ENCODE results near the gene CMTM2.
A peak's percentile ranks its signal among the peaks of the same experiment; 100 is the strongest.
"Not testable (repeated sequence)": the region's sequence is repeated elsewhere in the genome, so short reads cannot be mapped to it uniquely, and the experiment has no call there.

The CMTM2 gene

DNA sequence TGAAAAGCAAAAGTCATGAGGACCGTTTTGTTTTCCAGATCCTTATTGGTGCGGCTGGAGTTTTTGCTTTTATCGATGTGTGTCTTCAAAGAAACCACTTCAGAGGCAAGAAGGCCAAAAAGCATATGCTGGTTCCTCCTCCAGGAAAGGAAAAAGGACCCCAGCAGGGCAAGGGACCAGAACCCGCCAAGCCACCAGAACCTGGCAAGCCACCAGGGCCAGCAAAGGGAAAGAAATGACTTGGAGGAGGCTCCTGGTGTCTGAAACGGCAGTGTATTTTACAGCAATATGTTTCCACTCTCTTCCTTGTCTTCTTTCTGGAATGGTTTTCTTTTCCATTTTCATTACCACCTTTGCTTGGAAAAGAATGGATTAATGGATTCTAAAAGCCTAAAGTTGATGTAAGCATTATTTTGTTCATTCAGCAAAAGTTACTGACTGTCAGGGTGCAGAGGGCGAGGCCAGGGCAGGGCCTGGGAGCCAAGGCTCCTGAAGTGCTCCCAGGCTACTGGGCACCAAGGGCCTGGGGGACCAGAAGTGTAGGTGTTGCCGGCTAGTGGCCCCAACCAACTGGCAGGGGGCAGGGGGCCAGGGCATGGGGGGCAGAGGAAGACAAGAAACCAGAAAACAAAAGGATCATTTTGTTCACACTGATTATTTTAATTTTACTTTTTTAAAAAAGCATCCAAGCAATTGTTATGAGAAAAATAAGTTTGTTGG, 8.8 kb downstream of the CMTM2 start:
- no peak overlapping the region for H3K27ac ChIP-seq
- TF ChIP-seq CTCF (conservative IDR thresholded peaks at IDR 0.05) = no peak

DNA sequence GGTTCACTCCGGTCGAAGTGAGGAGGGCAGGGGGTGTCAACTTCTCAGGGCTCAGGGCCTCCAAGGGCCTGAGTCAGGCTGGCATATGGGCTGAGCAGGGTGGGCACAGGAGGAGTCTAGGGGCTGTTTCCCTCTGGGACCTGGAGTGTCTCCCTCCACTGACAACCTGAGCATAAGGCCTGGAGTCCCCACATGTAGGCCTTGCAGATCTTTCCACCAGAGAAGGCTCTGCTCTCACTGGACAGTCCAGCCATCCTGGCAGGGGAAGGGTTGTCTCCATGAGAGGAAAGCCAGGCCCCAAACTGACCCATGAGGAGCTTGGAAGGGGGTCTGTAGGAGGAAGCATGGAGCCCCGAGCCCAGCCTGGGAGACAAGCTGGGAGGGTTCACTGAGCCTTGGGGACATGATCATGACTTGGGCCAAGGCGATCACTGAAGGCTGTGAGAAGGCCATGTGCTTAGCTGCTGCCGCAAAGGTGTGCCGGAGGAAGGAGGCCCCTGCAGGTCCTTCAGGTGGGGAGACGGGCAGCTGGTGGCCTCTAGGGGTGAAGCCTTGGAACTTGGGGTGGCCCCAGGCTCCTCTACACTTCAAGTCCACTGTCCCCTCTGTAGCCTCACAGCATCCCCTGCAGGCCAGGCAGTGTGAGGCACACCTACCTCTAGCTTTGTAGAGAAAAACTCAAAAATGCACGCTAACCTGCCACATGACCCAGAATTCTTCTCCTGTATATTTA, 9.9 kb downstream of the CMTM2 start:
- H3K27ac ChIP-seq = no peak overlapping the region
- TF ChIP-seq CTCF (conservative IDR thresholded peaks at IDR 0.05) = peak; percentile 23; the same call in 1 of the 2 replicates

DNA sequence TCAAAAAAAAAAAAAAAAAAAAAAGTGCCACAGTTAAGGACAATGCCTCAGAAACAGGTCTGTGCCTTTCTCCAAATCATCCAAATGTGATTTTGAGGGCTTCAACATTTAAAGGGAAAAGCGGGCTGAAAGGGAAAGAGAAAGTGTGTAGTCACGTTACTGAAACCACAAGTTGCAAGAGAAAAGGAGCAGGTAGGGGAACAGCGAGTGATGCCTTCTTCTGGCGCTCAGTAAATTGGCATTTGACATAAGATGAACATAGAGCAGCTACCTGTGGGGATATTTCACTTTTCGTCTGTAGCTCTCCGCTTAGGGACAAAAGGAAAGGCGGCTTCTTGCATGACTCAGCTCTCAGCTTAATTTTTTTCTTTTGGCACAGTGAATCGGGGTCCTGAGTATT, 11.1 kb downstream of the CMTM2 start:
- H3K27ac ChIP-seq = no peak overlapping the region
- TF ChIP-seq CTCF (conservative IDR thresholded peaks at IDR 0.05) = no peak

- no peak for TF ChIP-seq CTCF (conservative IDR thresholded peaks at IDR 0.05)
- no peak overlapping the region for H3K27ac ChIP-seq
Observed at GRCh38 chr16:66591018-66591417, 11.8 kb downstream of the CMTM2 start.

DNA sequence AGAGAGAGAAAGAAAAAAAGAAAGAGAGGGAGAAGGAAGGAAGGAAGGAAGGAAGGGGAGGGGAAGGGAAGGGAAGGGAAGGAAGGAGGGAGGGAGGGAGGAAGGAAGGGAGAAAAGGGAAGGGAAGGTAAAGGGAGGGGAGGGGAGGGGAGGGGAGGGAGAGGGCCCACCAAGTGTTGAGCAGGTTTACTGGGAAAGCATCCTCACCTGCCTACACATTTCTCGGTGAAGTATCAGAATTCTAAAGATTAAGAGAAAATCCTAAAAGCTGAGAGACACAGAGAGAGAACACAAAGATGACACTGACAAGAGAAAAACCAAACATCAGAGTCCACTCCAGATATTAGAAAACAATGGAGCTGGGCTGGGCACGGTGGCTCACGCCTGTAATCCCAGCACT, 13.0 kb downstream of the CMTM2 start:
- no peak for TF ChIP-seq CTCF (conservative IDR thresholded peaks at IDR 0.05)
- no peak overlapping the region for H3K27ac ChIP-seq

DNA sequence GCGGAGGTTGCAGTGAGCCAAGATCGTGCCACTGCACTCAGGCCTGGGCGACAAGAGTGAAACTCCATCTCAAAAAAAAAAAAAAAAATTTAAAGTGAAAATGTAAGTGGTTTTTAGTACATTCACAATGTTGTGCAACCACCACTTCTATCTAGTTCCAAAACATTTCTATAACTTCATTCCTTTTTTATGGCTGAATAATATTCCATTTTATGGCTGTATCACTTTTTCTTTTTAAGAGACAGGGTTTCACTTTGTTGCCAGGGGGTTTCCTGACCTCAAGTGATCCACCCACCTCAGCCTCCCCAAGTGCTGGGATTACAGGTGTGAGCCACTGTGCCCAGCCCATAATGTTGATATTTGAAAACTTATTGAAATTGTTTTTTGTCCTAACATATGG, 13.6 kb downstream of the CMTM2 start:
- no peak overlapping the region for H3K27ac ChIP-seq
- no peak for TF ChIP-seq CTCF (conservative IDR thresholded peaks at IDR 0.05)

GRCh38 chr16:66594739-66595138, 15.5 kb downstream of the CMTM2 start:
- H3K27ac ChIP-seq = no peak overlapping the region

GRCh38 chr16:66596559-66596958, 17.3 kb downstream of the CMTM2 start:
- H3K27ac ChIP-seq = not testable (repeated sequence)

More at GRCh38 chr16:66594739-66595138, 15.5 kb downstream of the CMTM2 start:
- TF ChIP-seq CTCF (conservative IDR thresholded peaks at IDR 0.05) = no peak
